Suprapubic skin (tissue), 4 donors: ENCODE measurements around the gene DGKE.

Source experiments
- CTCF ChIP-seq, 2 donors: fragments of 200-600 bp in 1 of 2; fragments of 450-650 bp in 1 of 2; sonication (generic) in 1 of 2; IDR thresholded peaks; one replicate each; pipeline ENCODE4 v1.5.1; 2016 to 2019; ENCODE audit warnings: antibody characterized with exemption in 2 of 2, mild to moderate bottlenecking in 1 of 2, moderate library complexity in 1 of 2
- EP300 ChIP-seq: sonication (generic); formaldehyde crosslinking; IDR thresholded peaks from one replicate; pipeline ENCODE4 v1.6.1; 2017; ENCODE audit warnings: antibody characterized with exemption
- POLR2A ChIP-seq, 2 donors: fragments of 450-650 bp; IDR thresholded peaks; one replicate each; pipeline ENCODE4 v1.6.1; 2017; ENCODE audit warnings: antibody characterized with exemption in 2 of 2, mild to moderate bottlenecking in 2 of 2, moderate library complexity in 2 of 2
- POLR2AphosphoS5 ChIP-seq, 3 donors: sonication (generic); formaldehyde crosslinking; IDR thresholded peaks; one replicate each; pipeline ENCODE4 v1.6.1; 2017; ENCODE audit warnings: antibody characterized with exemption in 3 of 3

- TF ChIP-seq CTCF (IDR thresholded peaks at IDR 0.05) (no peak), EP300 (no peak), POLR2AphosphoS5 (IDR thresholded peaks at IDR 0.05) (no peak), POLR2A (IDR thresholded peaks at IDR 0.05) (no peak)
Observed at GRCh38 chr17:56880571-56880970, 46.6 kb downstream of the DGKE start.
